H1 (cell line): ENCODE data around the gene EPB41L5. TPM values are rescaled to one million over a fixed set of nuclear protein-coding genes. Genes with fewer than 3 reads are reported as not detected.

Experiments
- ASH2L ChIP-seq: fragments of 200-600, 300-600 bp; sonication (generic); IDR thresholded peaks from one replicate; pipeline ENCODE4 v1.7.1; 2017; ENCODE audit warnings: low read length
- CHD7 ChIP-seq: fragments of 300-600 bp; sonication (generic); IDR thresholded peaks from 2 replicates; pipeline ENCODE4 v1.7.1; 2012; ENCODE audit warnings: low read length, moderate library complexity, mild to moderate bottlenecking, inconsistent platforms; ENCODE audit not compliant: insufficient replicate concordance
- polyA plus RNA-seq, 7 experiments: library from polyadenylated mRNA; depleted of rRNA in 3 of 7; stranded (reverse) in 5 of 7; unstranded in 2 of 7; fragments of >200 nt in 5 of 7; fragments of 200-250 nt in 2 of 7; gene quantifications; 1 replicate in 5 of 7; 2 replicates in 1 of 7; 4 replicates in 1 of 7; pipeline versions ENCODE4 v1.2.1 to v1.2.3, GENCODE V29; 2011 to 2013; ENCODE audit warnings: missing spikeins in 2 of 7, mixed read lengths in 2 of 7
- total RNA-seq: library from RNA; stranded (reverse); fragmentation: NEBNext Ultra II Directional; extraction: Animal tissue kit (Norgen Biotek cat#: 25700); gene quantifications from 2 replicates; pipeline ENCODE4 v1.2.1, GENCODE V29; 2021
- TF ChIP-seq, protein P1 (sequence below): IDR thresholded peaks from 2 replicates; pipeline ENCODE4 v1.6.1; 2012; ENCODE audit warnings: inconsistent platforms

The EPB41L5 gene
- total and polyA plus RNA-seq, 2 of the 8 experiments (the other 6 are each of a cell fraction or from before 2014, with no cell fraction given): 13.5 to 32.3 TPM

- TF ChIP-seq CHD7 (no peak), ASH2L (no peak)
- TF ChIP-seq, protein P1, sequence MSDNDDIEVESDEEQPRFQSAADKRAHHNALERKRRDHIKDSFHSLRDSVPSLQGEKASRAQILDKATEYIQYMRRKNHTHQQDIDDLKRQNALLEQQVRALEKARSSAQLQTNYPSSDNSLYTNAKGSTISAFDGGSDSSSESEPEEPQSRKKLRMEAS: no peak
Observed at GRCh38 chr2:120179396-120179795, 166.5 kb downstream of the EPB41L5 start (continued).
